Keratinocyte (primary cell): ENCODE results near the gene STXBP3.

Experiments
- CTCF ChIP-seq, 3 experiments: IDR thresholded peaks in 1 of 3; conservative IDR thresholded peaks in 1 of 3; optimal IDR thresholded peaks in 1 of 3; 2 replicates in 2 of 3; 3 replicates in 1 of 3; pipeline versions ENCODE3 to v1.5.1; 2011; ENCODE audit warnings: low read length in 3 of 3, mild to moderate bottlenecking in 3 of 3, moderate library complexity in 2 of 3, control low read depth in 1 of 3, inconsistent platforms in 1 of 3; ENCODE audit not compliant: insufficient read depth in 2 of 3; ENCODE audit errors: extremely low read depth in 1 of 3
- EZH2 ChIP-seq: IDR thresholded peaks from one replicate; pipeline ENCODE4 v1.6.1; 2012; ENCODE audit warnings: inconsistent platforms, mild to moderate bottlenecking, low read length, moderate library complexity

GRCh38 chr1:108742253-108742652 lies 4.2 kb upstream of the STXBP3 start:
- TF ChIP-seq CTCF (optimal IDR thresholded peaks at IDR 0.05 in 1 of 3, IDR thresholded peaks at IDR 0.05 in 1 of 3, conservative IDR thresholded peaks at IDR 0.05 in 1 of 3; ENCODE audit: extremely low read depth in 1 of 3, insufficient read depth in 2 of 3, low read length in 3 of 3) (no peak), EZH2 (no peak)
